Tibial nerve (tissue), 3 donors: ENCODE measurements around the gene PPP1R1B.

ENCODE experiments used
- EP300 ChIP-seq, 2 donors: sonication (generic); formaldehyde crosslinking; IDR thresholded peaks; one replicate each; pipeline ENCODE4 v1.6.1; 2017; ENCODE audit warnings: antibody characterized with exemption in 2 of 2, mild to moderate bottlenecking in 1 of 2
- POLR2A ChIP-seq, 2 donors: fragments of 450-650 bp; IDR thresholded peaks; one replicate each; pipeline ENCODE4 v1.6.1; 2017; ENCODE audit warnings: antibody characterized with exemption in 2 of 2, mild to moderate bottlenecking in 2 of 2, moderate library complexity in 2 of 2

DNA sequence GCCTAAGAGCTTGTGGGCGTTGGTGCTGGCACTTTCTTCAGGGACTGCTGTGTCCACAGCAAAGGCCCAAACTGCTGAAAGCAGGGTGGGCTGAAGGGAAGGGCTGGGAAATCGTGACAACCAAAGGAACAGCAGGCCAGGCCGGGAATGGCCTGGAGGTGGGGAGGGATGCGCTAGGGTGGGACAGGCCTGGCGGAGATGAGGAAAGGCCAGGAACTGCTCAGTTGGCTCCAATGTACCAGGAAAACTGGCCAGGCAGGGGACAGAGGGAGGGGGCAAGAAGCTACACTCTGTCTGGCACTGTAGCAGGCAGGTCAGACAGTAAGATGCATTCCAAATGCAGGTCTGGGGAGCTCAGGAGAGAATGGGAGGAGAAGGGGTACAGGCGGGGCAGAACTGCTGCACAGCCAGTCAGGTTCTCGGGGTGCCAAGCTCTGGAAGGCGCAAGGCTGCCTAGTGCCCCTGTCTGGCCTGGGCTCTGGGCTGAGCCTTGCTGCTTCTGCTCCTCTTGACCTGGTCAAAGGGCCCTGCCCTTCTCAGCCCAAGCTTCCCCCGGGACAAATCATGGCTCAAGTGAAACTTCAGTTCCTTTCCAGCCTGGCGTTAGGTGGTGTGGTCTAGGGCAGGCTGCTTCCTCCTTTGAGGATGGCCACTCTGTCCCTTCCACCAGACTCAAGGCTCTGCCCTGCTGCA, 48.8 kb downstream of the PPP1R1B start:
- no peak for TF ChIP-seq POLR2A (IDR thresholded peaks at IDR 0.05)
- no peak for TF ChIP-seq EP300 (IDR thresholded peaks at IDR 0.05)
